ENCODE results near the gene OSBPL8.

Gene OSBPL8

GRCh38 chr12:76504606-76505005 is 55.0 kb downstream of the OSBPL8 start (continued):
- TF ChIP-seq ZNF555 (tag by site-specific recombination; conservative IDR thresholded peaks at IDR 0.05): no peak

- Histone ChIP-seq H3K36me3 (ENCODE audit: control insufficient read depth in 2 of 2, insufficient read depth in 1 of 2, low read length in 2 of 2) (no peaks in the 10 kb centered on the region; a peak in 2 of 3 replicates), H3K27ac (ENCODE audit: extremely low read depth, low read depth, low read length) (no peak overlapping the region), H3K4me3 (ENCODE audit: low read depth, low read length) (no peak overlapping the region), H3K4me1 (ENCODE audit: control insufficient read depth, insufficient read depth, low read length) (no peaks in the 10 kb centered on the region), H3K9me3 (ENCODE audit: control insufficient read depth, insufficient read depth, low read depth, low read length) (no peaks in the 10 kb centered on the region)
- POLR2A ChIA-PET: no interaction called here
- CTCF ChIA-PET: interaction anchor here (0.7 kb wide), 1 partner anchor 39 kb away, joined by 3 read pairs; no protein-coding TSS in a partner anchor
- TF ChIP-seq ZNF626 (tag by site-specific recombination; IDR thresholded peaks at IDR 0.05) (no peak), ZNF19 (tag by site-specific recombination; IDR thresholded peaks at IDR 0.05; ENCODE audit: low read depth) (no peak), ZNF398 (tag by site-specific recombination; IDR thresholded peaks at IDR 0.05) (no peak), ZNF37A (tag by site-specific recombination; IDR thresholded peaks at IDR 0.05) (no peak), PBX3 (CRISPR knock-in tag; IDR thresholded peaks at IDR 0.05) (no peak), ZBTB48 (tag by site-specific recombination; IDR thresholded peaks at IDR 0.05) (no peak), ZNF404 (tag by site-specific recombination; IDR thresholded peaks at IDR 0.05) (no peak), ZNF510 (tag by site-specific recombination; IDR thresholded peaks at IDR 0.05; ENCODE audit: insufficient replicate concordance) (no peak), ZNF513 (tag by site-specific recombination; IDR thresholded peaks at IDR 0.05) (no peak), ZNF48 (tag by site-specific recombination; IDR thresholded peaks at IDR 0.05) (no peak), PRDM4 (tag by site-specific recombination; IDR thresholded peaks at IDR 0.05) (no peak), ATF2 (tag by site-specific recombination; IDR thresholded peaks at IDR 0.05; ENCODE audit: low read depth) (no peak), ZNF114 (tag by site-specific recombination; IDR thresholded peaks at IDR 0.05) (no peak), PATZ1 (tag by site-specific recombination; IDR thresholded peaks at IDR 0.05) (no peak), ZNF121 (tag by site-specific recombination; IDR thresholded peaks at IDR 0.05) (no peak), ZNF324 (tag by site-specific recombination; IDR thresholded peaks at IDR 0.05) (no peak), ZNF146 (tag by site-specific recombination; IDR thresholded peaks at IDR 0.05) (no peak), REST (tag by site-specific recombination; IDR thresholded peaks at IDR 0.05) (no peak)
Observed at GRCh38 chr12:76503957-76504356, 55.6 kb downstream of the OSBPL8 start.

All from HEK293 (cell line).